OCI-LY7 (cell line): ENCODE results near the gene BCL3.

ENCODE experiments used
- CTCF ChIP-seq: fragments of 200-600 bp; sonication (generic); conservative IDR thresholded peaks from 2 replicates; pipeline ENCODE4 v1.5.1; 2014; ENCODE audit warnings: mild to moderate bottlenecking, antibody characterized with exemption, low read length, moderate library complexity, mixed read lengths
- EZH2phosphoT487 ChIP-seq: fragments of 200-600 bp; sonication (generic); IDR thresholded peaks from 2 replicates; pipeline ENCODE4 v1.6.1; 2018; ENCODE audit warnings: low read depth, borderline replicate concordance, mild to moderate bottlenecking, mixed run types, antibody characterized with exemption, low read length, moderate library complexity, mixed read lengths

DNA sequence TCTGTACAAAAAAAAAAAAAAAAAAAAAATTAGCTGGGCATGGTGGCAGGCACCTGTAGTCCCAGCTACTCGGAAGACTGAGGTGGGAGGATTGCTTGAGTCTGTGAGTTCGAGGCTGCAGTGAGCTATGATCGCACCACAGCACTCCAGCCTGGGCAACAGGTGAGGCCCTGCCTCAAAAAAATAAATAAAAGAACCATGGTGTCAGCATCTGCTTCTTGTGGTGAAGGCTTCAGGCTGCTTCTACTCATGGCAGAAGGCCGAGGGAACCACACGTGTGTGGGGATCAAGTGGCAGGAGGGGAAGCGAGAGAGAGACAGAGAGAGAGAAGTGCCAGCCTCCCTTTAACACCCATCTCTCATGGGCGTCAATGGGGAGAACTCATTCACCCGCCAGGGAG lies 13.5 kb downstream of the BCL3 start:
- TF ChIP-seq CTCF (no peak), EZH2phosphoT487 (no peak)
